Erythroblast (primary cell): Measurements from ENCODE around the gene DIPK1A.

Experiments used
- GATA1 ChIP-seq: IDR thresholded peaks from 2 replicates; pipeline ENCODE4 v1.6.1; 2011; ENCODE audit warnings: low read depth, mild to moderate bottlenecking, control low read depth, low read length, moderate library complexity
- POLR2A ChIP-seq: IDR thresholded peaks from 2 replicates; pipeline ENCODE4 v1.6.1; 2011; ENCODE audit warnings: mild to moderate bottlenecking, low read length

GRCh38 chr1:92805216-92805615 is 156.0 kb downstream of the DIPK1A start:
- TF ChIP-seq POLR2A (no peak), GATA1 (no peak)
